Measurements from ENCODE around the gene FAM227B.
A peak's percentile ranks its signal among the peaks of the same experiment; 100 is the strongest.
"Not testable (repeated sequence)": the region's sequence is repeated elsewhere in the genome, so short reads cannot be mapped to it uniquely, and the experiment has no call there.

FAM227B gene, protein sequence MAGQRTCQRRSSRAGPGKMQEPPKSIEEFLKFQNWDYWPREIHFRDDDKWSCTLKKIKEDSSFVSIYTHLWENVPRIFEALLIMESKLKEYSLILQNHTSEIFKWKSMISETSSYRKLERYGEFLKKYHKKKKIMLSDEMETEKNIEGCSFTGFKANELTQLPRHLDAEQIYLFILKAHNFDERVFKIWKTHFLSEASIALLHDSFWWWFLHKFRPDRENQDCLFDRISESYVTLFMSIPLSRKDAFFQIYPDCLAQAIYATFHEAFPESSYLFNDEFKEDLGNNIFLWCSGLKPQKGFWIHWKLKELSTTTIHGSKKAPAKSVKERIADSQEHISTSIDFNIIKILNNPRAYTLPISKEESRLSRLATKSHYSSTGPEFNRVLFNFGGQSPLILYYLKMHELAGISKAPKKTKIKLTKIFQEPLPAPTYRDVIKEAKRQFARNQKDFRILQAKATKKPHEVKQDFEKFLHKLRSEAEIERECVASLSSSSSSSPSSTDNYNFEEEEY

DNA sequence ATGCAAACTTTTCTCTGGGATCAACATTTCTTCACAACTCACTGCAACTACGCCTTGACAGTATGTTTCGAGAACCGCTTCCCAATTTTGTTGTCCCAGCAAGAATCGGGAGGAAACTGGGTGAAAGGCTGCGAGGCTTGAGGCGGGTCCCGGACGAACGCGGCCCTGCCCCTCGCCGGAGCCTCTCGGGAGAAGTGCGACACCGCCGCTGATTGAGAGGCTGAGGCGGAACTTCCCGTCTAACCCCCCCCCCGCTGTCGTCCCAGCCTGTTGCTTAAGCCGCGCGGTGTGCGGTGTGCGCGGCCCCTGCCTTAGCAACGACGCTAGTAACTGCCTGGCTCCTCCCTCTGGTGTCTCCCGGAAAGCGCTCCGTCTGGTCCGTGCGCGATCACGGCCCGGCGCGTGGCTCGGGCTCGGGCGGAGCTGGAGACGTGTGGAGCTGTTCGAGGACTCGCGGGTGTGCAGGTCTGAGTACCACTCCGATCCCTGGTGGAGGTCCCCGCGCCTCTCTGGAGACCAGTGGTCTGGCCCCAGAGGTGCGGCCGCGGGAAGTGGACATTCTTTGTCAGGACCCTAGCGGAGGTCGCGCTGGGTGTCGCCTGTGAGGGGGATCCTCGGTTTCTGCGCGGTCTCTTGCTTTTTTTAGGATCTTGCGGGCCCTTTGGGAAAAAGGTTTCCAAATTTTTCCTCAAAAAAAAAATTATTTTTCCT is at the start of gene FAM227B, which contains the start of gene DTWD1:
Gene FAM227B (minus strand): TSS at position 161 of the 711 bp plus-strand sequence. CDS start 5,647 bp downstream, outside the sequence.
Gene DTWD1 (plus strand): TSS at position 391 of the 711 bp plus-strand sequence. CDS start 4,120 bp downstream, outside the sequence.
- peak; percentile 96 for DNase-seq

DNA sequence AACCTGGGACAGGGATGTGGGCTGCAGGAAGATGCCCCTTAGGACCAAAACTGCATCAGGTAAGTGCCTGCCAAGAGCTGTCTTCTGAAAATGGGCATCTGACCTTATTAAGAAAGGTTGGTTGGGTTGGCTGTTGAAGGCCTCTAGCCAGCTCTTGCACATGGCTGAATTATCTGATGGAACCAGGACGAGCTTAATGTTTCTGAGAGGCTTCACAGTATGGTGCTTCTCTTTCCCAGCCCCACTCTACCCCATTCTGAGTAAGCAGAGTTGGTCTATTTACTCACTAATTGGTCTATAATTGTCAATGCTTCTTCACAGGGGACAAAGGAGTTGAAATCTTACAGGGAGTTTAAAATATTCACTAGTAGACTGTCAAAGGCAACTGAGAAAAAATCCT is 48.7 kb upstream of the FAM227B start:
- no peak for DNase-seq

DNA sequence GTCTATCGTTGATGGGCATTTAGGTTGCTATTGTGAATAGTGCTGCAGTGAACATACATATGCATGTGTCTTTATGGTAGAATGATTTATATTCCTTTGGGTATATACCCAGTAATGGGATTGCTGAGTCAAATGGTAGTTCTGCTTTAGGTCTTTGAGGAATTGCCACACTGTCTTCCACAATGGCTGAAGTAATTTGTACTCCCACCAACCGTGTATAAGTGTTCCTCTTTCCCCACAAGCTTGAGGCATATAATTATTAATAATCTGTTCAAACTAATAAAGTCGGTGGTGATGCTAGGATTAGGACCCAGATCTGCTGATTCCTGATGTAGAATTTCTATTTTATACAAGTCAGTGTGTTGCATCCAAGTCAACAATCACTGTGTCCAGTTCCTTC is 45.9 kb upstream of the FAM227B start:
- DNase-seq, result not testable (repeated sequence)

DNA sequence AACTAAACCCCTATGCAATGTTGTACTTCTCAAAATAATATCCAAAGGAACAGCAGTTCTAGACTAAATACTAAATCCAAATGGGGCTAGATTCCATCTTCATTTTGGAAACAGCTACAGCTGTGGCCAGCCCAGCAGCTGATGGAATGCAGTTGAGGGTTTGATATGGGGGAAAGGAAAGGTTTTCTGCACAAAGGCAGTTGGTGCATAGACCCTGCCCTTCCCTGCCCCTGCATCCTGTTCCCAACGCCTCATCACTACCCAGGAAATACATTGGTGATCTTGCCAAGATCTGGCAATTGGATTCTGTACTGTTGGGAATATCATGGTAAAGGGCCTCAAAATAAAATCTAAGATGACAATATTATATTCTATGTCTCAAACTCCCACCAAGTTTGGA is 44.1 kb upstream of the FAM227B start:
- no peak for DNase-seq

DNA sequence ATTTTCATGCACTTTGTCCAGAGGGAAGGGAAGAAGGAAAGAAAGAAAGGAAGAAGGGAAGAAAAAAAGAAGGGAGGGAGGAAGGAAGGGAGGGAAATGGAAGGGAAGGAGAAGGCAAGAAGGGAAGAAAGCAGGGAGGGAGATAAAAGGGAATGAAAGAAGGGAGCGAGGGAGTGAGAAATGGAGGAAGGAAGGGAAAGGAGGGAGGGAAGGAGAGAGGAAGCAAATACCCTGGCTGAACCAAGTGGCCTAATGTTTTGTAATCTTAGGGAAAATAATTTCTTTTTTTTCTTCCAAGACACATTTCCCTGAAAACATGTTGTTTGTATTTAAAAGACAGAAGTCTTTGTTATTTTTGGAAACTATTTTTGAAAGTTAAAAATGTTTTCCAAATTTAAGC is 36.1 kb upstream of the FAM227B start:
- no peak for DNase-seq

DNA sequence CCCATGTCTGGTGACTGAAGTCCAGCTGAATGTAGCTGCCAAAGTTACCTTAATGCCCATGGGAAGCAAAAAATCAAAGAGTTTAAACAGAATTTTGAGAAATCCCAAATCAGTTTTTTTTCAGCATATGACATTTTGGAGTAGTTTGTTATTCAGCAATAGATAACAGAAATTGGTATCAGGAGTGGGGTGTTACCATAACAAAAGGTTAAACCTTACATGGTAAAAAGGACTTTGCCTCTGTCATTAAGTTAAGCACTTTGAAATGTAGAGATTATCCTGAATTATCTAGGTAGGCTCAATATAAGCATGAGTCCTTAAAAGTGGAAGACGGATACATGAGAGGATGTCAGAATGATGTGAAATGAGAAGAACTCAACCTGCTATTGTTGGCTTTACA is 32.3 kb upstream of the FAM227B start:
- DNase-seq, result no peak

DNA sequence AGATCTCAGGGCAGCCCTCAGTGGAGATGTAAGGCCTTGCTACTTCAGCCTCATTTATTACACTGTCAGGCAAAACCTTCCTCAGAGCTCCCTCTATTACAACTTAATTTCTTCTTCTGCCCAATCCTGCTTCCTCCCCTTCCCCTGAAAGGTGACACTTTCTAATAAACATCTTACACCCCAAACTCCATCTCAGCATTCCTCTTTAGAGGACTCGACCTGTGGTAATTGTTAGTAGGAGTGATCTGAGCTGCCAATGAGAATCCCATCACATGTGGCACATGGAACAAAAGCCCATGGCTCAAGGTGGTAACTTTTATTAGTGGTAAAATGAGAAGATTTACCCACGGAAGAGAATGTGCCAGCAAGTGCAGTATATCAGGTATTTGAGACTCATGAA is 30.1 kb upstream of the FAM227B start:
- no peak for DNase-seq

DNA sequence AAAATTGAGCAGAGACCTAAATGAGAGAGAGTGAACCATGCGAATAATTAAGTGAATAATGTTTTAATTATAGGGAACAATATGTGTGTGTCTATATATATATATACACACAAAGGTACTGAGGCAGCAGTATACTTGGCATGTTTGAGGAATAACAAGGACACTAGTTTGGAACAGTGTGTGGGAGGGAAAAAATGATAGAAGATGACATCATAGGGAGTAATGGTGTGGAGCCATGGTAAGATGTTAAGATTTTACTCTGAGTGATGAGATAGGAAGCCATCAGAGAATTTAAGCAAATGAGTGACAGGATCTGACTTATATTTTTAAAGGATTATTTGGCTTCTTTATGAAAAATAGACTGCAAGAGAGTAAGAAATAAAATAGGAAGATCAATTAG is 29.4 kb upstream of the FAM227B start:
- no peak for DNase-seq

DNA sequence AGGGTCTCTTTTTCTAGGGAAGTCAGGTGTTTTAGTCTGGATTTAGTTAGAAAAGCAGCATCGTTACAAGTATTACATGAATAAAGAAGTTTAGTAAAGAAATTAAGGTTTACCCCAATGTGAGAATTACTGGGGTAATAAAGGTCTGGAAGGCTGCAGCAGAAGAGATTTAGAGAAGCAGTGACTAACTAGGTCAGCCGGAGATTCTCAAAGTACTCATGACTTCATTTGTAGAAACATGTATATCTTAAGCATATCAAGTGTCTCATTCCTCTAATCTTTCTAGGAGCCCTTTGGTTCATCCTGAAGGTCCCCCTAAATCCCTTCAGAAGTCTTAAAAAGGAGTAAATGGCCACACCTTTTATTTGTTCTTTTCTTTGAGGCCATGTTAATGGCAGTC is 26.3 kb upstream of the FAM227B start:
- DNase-seq, result no peak

DNA sequence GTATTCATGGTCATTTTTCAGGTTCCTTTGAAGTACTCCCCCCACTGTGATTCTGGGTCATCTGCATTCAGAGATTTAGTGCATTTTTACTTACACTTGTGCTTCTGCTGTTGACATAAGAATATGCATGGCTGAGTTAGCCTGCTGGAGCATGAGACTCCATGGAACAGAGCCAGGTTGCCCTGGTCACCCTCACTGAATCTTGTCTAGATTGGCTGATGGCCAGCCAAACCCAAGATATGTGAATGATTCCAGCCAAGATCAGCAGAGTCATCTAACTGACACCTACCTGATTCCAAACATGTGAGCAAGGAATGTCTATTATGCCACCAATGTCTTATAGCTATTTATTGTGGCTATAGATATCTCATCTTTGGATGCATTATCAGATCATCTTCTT is 25.3 kb upstream of the FAM227B start:
- DNase-seq, result no peak

DNA sequence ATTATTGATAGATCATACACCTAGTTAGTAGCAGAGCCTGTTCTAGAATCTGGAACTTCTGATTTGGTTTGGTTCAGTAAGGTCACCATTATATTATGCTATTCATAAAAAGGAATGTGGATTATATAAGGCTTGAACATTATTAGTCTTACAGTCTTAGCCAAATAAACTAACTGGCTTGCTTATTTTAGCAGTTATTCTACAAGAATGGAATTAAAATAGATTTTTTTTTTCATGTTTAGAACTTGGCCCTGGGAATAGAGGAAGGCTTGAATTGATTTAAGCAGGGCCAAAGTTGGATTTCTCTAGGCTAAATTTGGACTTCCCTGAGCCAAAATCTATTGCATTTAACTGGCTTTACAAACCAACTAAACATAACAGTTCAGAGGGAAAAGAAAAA is 24.7 kb upstream of the FAM227B start:
- DNase-seq, result no peak

DNA sequence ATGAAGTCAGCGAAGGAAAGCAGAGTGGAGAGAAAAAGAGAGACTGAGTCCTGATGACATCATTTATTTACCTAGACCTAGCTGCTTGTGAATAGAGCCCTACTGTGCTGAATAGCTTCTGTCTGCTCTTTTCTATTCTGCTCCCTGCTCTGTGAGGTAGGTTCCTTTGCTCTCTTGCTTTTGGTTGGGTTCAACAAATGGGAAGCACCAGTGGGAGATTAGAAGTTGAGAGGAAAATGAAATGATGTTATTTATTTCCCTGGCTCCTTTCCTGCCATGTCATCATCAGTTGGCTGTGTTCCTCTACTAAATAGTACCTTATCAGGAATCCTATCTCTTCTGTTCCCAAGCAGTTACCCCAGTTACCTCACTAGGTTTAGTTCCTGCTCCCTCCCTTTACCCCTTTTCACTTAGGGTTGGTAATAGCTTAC is 23.8 kb upstream of the FAM227B start:
- DNase-seq, result no peak

DNA sequence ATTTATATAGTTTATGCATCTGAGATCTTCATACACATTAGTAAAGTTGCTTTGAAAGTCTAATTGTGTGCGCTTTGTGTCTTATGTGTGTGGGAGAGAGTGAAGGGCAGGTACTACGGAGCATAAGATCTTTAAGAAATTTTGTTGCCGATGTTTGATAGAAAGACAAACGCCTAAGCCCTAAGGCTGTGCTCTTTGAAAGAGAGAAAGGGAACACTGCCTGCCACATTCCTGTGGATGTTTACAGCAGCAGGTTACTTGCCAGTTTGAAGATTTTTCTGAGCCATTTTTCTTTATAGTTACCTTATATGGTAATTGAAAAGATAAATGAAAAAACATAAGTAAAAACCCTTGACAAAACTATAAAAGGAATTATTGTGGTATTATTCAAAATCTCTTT is 17.2 kb upstream of the FAM227B start:
- no peak for DNase-seq

DNA sequence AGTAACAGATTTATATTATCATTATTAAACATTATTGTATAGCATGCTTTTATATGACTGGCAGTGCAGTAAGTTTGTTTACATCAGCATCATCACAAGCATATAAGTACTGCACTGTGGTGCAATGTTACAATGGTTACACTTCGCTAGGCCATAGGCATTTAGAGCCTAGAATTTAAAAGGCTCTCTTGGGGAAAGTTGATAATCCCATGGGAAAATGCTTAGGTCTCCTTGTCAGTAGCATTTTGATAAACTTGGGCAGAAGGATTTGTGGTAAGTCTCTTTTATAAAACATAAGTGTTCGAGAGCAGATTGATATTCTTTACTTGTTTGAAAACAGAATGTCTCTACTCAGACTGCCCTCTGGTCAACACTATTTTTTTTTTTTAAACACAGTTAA is 7.8 kb upstream of the FAM227B start:
- DNase-seq, result no peak

DNA sequence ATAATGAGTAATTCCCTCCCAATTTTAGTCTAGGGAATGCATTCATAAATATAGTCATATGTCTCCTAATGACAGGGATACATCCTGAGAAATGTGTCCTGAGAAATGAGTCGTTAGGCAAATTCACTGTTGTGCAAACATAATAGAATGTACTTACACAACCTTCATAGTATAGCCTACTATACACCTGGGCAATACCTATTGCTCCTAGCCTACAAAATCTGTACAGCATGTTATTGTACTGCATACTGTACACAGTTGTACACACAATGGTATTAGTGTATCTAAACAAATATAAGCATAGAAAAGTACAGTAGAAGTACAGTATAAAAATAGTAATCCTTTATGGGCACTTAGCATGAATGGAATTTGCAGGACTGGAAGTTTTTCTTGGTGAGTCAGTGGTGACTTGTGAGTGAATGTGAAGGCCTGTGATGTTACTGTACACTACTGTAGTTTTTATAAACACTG is 6.8 kb upstream of the FAM227B start:
- no peak for DNase-seq

DNA sequence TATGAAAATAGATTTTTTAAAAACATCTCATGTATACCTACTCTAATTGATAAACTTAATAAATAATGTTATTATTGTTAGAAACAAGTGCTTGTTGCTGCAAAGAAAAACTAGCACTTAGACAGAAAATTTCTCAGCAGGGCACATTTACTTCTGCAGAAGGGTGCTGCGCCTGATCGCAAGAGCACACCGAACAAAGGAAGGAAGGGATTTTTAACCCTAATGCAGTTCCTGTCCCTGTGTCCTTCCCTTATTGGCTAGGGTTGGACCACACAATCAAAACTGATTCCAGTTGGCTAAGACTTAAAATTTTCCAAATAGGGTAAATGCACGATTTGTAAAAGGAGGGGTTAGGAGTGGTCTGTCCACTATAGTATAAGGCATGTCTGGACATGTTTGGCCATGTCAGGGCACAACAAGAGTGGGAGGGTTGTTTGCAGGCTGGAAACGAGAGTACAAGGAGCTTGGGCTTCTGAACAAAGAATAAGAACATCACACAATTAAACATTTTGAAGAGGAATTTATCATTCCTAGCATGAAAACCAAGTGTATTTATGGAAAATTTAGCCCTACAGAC is 4.9 kb upstream of the FAM227B start:
- no peak for DNase-seq

DNA sequence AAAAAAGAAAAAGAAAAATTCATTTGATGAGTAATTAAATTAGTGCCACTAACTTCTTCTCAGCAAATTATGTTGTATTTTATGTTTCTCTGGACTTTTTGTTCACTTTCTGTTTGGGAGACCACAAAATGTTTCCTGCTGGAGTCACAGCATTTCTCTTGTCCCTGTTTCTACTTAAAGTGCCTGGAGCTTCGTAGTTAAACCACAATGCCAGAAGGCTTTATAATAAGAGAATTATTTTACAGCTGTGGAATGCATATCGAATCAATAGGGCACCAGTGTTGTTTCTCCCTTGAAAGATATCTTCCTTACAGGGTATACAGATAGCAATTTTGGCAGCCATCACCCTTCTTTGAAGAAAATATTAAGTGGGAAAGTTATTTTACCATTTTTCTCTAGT is 3.4 kb upstream of the FAM227B start:
- no peak for DNase-seq

DNA sequence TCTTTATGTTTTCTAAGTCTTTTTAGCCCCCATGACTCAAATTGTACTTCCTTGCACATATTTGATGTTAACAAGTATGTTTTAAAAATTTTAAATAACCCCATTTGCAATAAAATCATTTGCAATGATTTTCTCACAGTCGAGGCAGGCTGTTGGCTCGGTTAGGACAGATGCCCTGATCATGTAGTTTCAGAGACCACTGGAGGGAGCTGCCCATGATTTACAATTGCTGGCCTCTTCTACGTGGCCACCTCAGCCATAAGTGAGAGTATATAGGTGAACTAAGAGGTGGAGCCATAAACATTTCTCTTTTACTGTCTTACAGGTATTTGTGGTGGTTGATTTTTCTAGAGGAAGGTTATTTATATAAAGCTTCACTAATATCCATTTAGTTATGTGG is 1.9 kb upstream of the FAM227B start:
- DNase-seq, result no peak

DNA sequence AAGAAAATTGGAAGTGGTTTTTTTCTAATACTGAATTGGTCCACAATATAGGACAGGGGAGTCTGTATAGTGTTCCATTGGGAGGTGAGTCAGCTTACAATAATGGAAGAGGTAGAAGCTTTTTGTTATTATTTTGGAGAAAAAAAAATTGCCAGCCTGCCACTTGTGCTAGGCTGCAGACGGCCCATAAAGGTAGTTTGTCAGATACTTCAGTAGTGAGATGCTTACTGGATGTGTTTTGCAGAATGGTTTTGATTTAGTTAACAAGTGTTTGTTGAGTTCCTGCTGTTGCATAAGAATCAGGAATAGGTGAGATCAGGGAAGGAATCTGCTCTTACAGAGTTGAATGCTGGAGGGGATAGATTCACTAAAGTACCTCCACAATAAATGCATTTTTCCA is 1.3 kb upstream of the FAM227B start:
- DNase-seq, result no peak

DNA sequence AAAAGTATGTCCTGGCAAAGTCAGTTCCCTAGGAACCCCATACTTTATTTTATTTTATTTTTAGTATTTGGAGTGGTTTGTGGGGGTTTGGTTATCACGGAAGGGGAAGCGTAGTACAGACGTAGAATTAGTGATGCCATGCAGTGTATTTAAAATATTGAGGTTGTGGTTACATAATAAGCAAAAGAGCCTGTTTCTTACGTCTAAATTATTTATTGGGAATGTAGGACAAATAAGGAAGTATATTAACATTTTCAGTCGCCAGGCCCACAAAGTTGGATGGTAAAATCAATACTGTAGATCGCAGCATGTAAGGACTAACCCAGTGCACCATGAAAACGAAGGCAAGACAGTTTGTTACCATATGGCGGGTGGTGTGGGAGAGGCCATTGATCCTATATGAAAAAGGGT is 788 bp upstream of the FAM227B start:
- DNase-seq, result no peak

DNA sequence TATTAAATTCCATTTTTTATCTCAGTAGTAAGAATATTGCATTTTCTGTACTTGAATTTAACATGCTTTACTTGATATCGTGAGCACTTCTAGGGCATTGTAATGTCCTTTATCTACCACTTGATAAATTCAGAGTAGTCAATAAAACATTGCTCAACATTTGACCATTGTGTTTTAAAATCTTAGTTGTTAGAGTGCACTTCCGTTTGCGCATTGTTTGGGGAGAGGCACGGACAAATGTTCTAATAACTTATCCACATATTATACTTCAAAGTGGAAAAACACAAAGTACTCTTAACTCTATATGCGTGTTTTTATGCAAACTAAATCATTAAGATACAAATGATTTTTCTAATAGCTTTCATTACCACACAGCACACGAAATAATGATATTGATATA is 419 bp downstream of the FAM227B start:
- no peak for DNase-seq

DNA sequence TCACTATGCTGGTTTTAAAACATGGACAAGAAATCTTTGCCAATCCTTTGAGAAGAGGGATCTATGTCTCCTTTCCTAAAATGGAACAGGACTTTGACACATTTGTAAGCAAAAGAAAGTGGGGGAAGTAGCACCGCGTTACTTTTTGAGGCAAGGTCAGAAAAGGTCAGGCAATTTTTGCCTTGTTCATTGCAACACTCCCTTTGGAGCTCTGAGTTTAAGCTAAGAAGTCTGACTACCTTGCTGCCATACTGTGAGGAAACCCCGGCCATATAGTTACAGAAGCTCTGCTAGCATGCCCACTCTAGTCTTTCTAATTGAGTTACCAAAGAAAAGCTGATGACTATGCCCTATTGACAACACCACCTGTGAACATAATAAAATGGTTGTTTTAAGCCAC is 1.4 kb downstream of the FAM227B start:
- DNase-seq, result no peak

DNA sequence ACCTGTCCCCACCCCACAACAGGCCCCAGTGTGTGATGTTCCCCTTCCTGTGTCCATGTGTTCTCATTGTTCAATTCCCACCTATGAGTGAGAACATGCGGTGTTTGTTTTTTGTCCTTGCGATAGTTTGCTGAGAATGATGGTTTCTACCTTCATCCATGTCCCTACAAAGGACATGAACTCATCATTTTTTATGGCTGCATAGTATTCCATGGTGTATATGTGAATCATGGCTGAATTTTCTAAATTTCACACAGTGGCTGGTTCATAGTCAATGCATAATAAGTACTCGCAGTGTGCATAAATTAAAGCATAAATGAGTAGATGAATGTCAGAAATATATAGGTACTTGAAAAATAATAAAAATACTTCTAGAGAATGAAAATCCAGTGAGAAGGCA is 8.4 kb downstream of the FAM227B start:
- DNase-seq, result not testable (repeated sequence)

All from NCI-H1436 (cell line).